GM21717 (cell line): ENCODE data around the gene KCNE5.
"Not testable (repeated sequence)": the region's sequence is repeated elsewhere in the genome, so short reads cannot be mapped to it uniquely, and the experiment has no call there.

Experiments used
- ATAC-seq: cut with Tn5 transposase; IDR thresholded peaks from one replicate; pipeline ENCODE4 v1.9.1; 2021; ENCODE audit warnings: mild to moderate bottlenecking, moderate library complexity; ENCODE audit not compliant: unreplicated experiment

Gene KCNE5, protein sequence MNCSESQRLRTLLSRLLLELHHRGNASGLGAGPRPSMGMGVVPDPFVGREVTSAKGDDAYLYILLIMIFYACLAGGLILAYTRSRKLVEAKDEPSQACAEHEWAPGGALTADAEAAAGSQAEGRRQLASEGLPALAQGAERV

GRCh38 chrX:109624641-109625616, at the start of gene KCNE5:
Gene KCNE5 (minus strand): TSS chrX:109625172. CDS start chrX:109625020, 152 bp downstream.
- ATAC-seq: no peak

- ATAC-seq: no peak
Measured at GRCh38 chrX:109672239-109672638, 47.3 kb upstream of the KCNE5 start.

DNA sequence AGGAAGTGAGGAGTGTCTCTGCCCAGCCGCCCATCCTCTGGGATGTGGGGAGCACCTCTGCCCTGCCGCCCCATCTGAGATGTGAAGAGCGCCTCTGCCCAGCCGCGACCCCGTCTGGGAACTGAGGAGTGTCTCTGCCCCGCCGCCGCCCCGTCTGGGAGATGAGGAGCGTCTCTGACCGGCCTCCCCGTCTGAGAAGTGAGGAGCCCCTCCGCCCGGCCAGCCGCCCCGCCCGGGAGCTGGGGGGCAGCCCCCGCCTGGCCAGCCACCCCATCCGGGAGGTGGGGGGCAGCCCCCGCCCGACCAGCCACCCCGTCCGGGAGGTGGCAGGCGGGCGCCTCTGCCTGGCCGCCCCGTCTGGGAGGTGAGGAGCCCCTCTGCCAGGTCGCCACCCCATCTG, 46.2 kb upstream of the KCNE5 start:
- ATAC-seq: not testable (repeated sequence)

DNA sequence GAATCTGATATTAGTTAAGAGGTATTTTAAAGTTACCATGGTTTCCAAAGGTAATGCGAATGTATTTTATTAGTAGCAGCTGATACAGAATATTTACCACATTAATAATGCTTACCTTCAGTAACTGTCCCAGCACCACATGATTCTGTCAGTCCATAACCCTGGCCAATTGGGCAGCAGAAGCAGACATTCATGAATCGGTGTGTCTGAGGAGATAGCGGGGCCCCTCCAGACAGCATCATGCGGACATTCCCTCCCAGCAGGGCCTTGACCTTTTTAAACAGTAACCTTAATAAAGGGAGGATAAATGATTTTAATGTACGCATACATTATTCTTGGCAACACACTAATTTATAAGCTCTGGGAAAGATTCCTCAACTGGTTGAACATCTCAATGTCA, 43.0 kb upstream of the KCNE5 start:
- no peak for ATAC-seq

GRCh38 chrX:109660435-109661143, 35.6 kb upstream of the KCNE5 start:
- ATAC-seq: no peak

DNA sequence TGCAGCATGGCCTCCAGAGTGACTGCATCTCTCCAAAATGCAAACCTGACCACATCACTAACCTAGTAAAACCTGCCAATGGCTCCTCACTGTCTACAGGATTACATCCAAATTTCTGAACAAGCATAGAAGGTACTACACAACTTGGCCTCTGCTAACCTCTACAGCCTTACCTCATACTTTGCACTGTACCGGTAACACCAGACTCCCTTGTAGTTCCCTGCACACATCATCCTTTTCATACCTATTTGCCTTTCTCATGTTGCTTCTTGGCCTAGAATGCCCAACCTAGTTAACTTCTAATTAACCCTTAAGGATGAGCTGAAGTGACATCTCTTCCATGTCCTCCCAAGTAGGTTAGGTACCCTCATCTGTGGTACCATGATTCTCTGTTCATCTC, 33.4 kb upstream of the KCNE5 start:
- no peak for ATAC-seq

DNA sequence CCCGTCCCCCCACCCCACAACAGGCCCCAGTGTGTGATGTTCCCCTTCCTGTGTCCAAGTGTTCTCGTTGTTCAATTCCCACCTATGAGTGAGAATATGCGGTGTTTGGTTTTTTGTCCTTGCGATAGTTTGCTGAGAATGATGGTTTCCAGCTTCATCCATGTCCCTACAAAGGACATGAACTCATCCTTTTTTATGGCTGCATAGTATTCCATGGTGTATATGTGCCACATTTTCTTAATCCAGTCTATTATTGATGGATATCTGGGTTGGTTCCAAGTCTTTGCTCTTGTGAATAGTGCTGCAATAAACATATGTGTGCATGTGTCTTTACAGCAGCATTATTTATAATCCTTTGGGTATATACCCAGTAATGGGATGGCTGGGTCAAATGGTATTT, 32.4 kb upstream of the KCNE5 start:
- not testable (repeated sequence) for ATAC-seq

DNA sequence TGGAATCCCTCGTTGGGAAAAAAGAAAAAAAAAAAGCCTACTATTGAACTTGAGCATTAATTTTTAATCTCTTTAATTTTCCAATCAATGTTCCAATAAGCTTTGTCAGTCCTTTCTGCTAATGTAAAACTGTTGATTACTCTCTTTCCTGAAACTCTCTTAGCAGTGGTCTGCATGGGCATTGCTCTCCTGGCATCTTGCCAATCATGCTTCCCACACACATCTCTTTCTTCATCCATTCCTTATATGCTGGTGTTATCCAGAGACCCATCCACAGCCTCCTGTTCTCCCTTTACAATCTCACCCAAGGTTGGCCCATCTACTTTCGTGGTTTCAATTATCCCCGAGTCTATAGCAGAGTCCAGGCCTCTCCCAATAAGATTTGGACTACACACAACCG, 31.8 kb upstream of the KCNE5 start:
- ATAC-seq: no peak

DNA sequence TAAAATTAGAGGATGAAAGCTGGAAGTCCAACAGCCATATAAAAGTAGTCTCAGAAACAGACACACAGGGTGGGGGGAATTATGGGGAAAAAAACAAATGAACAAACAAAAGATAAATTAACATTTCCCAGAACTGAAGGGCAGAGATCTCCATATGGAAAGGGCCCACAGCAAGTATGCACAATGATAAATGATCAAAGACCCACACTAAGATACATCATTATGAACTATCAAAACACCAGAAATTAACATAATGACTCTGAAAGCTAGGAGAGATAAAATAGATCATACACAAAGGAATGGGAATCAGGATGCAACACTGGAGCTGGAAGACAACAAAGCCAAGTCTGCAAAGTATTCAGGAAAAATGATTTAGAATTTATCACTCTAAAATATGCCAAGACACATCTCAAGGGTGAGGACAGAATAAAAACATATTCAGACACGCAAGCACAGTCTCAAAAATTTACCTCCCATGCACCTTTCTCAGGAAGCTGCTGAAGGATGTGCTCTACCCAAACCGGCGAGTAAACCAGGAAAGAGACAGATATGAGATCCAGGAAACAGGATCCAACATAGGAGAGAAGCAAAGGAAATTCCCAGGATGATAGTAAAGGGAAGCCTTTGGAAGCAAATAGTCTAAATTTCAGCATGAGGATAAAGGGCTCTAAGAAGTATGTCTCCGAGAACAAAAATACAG, 30.7 kb upstream of the KCNE5 start:
- ATAC-seq: no peak

DNA sequence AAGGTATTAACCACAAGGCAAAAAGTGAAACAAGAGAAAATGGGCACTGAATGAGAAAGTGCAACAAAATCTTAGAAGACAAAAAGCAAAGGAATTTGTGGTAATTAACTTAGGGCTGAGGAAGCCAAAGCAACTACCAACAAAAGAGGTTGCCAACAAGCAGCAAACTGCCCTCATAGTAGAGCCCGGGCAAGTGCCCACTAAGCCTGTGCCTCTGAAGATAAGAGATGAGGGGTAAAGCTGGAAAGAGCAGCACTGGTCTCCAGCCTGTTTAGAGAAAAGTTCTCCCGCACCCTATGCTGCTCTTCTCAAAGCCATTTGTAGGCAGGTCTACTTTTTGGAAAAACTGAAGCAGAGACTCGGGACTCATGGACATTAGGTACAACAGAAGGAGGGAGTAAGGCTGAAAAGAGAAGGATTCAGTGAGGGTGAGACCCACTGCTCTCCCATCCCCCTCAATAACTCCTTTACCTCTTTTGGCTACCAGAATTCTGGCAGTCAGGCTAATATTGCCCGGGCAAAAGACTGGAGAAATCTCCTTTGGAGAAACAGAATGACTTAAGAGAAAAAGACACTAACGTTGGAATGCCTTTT, 29.6 kb upstream of the KCNE5 start:
- no peak for ATAC-seq

DNA sequence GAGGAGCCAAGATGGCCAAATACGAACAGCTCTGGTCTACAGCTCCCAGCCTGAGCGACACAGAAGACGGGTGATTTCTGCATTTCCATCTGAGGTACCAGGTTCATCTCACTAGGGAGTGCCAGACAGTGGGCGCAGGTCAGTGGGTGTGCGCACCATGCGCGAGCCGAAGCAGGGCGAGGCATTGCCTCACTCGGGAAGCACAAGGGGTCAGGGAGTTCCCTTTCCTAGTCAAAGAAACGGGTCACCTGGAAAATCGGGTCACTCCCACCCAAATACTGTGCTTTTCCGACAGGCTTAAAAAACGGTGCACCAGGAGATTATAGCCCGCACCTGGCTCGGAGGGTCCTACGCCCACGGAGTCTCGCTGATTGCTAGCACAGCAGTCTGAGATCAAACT, 19.7 kb upstream of the KCNE5 start:
- not testable (repeated sequence) for ATAC-seq

- ATAC-seq: no peak
Measured at GRCh38 chrX:109643687-109644086, 18.7 kb upstream of the KCNE5 start.

- no peak for ATAC-seq
Measured at GRCh38 chrX:109638158-109638557, 13.2 kb upstream of the KCNE5 start.

DNA sequence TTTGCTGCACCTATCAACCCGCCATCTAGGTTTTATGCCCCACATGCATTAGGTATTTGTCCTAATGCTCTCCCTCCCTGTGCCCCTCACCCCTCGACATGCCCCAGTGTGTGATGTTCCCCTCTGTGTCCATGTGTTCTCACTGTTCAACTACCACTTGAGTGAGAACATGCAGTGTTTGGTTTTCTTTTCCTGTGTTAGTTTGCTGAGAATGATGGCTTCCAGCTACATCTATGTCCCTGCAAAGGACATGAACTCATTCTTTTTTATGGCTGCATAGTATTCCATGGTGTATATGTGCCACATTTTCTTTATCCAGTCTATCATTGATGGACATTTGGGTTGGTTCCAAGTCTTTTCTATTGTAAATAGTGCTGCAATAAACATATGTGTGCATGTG, 12.5 kb upstream of the KCNE5 start:
- not testable (repeated sequence) for ATAC-seq

DNA sequence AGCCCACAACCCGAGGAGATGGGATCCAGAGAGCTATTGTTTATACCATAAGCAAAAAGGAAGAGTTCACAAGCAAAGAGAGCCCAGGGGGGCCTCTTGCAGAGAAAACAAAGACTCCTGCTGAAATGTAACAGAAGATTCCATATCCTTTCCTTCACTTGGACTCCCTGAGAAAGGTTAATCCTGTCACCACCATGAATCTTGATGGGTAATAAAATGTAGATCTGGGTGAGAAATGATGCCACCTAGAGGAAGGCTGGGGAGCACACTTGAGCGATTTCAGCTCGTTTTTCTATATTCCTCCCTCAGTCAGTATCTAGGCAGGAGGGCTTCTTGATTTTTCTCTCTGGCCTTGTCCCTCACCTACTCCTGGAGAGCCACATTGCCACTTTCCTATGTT, 10.2 kb upstream of the KCNE5 start:
- no peak for ATAC-seq

DNA sequence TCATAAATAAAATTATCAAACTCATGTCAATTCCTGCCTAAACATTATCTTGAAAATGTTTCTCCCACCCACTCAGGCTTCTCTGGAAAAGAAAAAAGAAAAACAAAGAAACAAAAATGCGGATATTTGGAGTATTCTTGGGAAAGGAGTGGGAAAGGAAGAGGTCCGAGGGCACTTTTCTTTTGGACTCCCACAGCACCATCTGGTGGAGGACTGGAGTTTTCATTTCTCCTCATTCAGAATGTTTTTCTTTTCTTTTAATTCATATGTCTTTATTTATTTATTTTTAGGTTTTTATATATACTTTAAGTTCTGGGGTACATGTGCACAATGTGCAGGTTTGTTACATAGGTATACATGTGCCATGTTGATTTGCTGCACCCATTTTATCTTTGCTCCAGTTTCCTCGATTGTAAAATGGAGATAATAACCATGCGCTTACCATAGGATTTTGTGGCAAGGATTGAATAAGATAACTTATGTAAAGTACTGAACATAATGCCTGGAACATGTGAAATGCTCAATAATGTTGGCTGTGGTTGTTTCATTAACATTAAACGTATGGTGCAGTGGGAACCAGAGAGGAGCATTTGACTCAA, 8.0 kb upstream of the KCNE5 start:
- ATAC-seq: no peak

GRCh38 chrX:109629310-109629709, 4.3 kb upstream of the KCNE5 start:
- no peak for ATAC-seq

GRCh38 chrX:109626637-109627036, 1.7 kb upstream of the KCNE5 start:
- no peak for ATAC-seq

- ATAC-seq: no peak
Measured at GRCh38 chrX:109623997-109624396, 975 bp downstream of the KCNE5 start.

GRCh38 chrX:109622270-109622669, 2.7 kb downstream of the KCNE5 start:
- ATAC-seq: no peak
